Measurements from ENCODE around the gene CAPN15. TPM values are rescaled to one million over a fixed set of nuclear protein-coding genes. Genes with fewer than 3 reads are reported as not detected.
A peak's percentile ranks its signal among the peaks of the same experiment; 100 is the strongest.

Gene CAPN15
- total RNA-seq, 1 donor from 2014 or later: 39.0 TPM

DNA sequence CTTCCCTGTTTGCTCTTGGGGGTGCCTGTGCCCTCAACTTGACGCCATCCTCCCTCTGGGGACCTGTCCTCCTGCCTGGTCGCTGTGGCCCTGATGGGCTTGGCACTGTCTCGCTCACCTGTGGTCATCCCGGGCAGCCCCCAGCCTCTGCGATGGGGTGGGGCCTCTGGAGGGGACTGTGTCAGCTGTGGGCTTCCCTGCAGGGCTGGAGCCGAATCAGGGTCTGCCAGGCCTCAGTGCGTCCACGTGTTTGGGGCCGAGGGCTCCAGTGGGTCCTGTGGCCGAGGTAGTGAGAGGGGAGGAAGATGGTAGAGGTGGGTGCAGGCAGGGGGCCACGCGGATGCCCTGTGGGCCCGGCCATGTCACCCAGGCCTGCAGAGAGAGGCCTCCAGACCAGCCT, 50.3 kb downstream of the CAPN15 start:
- no peak for DNase-seq (ENCODE audit: low read depth, low spot score)

- no peak for DNase-seq (ENCODE audit: low read depth, low spot score)
Measured at GRCh38 chr16:578232-578869, 50.8 kb downstream of the CAPN15 start.

GRCh38 chr16:578870-579405, 51.4 kb downstream of the CAPN15 start:
- peak; percentile 37 for DNase-seq (ENCODE audit: low read depth, low spot score)

GRCh38 chr16:580141-580945, 52.8 kb downstream of the CAPN15 start:
- no peak for DNase-seq (ENCODE audit: low read depth, low spot score)

DNA sequence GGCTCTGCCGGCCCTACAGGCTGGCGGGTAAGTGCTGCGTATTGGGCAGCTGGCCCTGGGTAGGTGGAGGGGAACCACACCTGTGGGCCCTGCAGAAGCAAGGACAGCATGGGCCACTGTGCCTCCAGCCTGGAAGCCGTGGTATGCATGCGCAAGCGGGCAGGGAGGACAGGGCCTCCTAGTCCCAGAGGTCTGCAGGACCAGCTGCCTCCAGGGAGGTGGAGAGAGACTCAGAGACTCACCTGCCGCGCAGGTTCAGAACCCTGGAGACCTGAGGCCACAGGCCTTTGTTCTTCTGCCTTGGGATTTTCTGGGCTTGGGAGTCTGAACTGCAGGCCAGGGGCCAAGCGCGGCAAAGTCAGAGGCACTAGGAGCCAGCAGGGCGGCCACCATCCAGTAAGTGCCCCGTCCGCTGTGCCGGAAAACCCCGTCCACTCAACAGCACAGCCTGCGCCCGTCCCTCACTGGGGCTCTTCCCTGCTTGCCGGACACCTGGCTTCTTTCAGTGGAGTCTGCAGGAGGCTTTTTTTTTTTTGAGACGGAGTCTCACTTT, 53.5 kb downstream of the CAPN15 start:
- no peak for DNase-seq (ENCODE audit: low read depth, low spot score)

DNA sequence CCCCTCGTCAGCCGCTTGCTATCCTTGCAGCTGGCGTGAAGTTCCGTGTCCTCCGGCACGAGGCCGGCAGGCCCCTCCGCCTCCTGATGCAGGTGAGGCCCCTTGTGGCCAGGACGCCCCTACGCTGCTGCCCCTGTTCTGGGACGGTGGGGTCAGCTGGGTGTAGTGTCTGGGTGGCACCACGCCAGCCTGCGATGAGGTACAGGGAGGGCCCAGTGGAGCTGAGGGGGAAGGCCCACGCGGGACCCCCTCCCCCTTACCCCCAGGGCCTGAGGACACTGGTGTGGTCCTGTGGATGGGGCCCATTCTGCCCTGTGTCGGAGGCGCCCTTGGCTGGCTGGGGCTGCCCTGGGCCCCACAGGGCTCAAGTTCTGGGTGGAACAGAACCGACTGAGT, 54.7 kb downstream of the CAPN15 start:
- no peak for DNase-seq (ENCODE audit: low read depth, low spot score)

DNA sequence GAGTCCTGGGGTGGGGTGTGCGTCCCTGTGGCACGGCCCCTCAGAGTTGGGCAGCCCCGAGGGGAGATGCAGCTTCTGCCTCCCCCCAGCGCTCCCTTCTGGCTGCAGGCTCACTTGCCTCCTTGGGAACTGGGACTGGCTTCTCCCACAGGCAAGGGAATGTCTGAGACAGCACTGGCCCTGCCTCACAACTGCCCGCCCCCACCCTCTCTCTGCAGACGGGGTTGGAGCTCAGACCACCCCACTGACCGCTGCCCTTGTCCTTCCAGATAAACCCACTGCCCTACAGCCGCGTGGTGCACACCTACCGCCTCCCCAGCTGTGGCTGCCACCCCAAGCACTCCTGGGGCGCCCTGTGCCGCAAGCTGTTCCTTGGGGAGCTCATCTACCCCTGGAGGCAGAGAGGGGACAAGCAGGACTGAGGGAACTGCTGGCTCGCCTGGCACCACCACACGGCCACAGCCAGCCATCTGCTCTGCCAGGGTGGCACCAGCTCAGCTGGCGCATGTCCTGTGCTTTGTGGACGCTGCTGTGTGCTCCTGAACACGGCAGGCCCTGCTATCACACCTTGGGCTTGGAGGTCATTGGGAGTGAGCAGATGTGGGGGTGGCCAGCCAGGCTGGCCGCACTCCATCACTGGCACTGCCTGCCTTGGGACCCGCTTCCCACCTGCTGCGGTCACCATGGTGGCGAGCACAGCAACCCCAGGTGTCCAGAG, 55.3 kb downstream of the CAPN15 start:
- DNase-seq (ENCODE audit: low read depth, low spot score): no peak

DNA sequence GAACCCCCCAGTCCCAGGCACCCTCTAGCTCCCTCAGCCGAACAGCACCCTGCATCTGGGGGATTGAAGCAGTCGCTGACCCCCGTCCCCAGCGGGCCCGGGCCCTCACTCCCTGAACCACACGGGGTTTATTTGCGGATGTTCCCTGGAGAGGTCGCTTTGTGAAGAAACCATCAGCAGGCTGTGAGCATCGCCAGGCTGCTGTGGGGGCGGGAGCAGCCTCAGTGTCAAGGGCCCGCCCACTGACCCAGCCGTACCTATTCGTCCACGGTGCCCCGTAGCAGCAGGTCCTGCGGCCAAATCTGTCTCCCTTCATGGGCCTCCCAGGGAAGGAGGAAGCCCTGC, 55.9 kb downstream of the CAPN15 start:
- DNase-seq (ENCODE audit: low read depth, low spot score): no peak

- DNase-seq (ENCODE audit: low read depth, low spot score): no peak
Measured at GRCh38 chr16:583815-584591, 56.5 kb downstream of the CAPN15 start.

DNA sequence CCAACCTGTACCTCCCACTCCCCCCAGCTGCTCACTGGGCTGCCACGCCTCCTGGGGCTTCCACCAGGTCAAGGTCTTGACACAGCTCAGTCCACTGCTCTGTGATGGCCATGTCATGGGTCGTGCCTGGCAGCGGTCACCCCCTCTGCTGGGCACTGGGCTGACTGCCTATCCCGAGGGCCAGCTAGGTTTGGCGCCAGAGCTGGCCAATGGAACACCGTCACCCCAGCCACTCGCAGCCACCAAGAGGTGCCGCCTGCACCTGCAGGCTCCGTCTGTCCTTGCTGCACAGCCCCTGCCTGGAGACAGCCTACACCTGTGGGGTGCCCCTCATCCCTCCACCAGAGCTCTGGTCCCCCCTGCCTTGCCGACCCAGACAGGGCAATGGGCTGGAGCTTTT, 57.8 kb downstream of the CAPN15 start:
- DNase-seq (ENCODE audit: low read depth, low spot score): no peak

DNA sequence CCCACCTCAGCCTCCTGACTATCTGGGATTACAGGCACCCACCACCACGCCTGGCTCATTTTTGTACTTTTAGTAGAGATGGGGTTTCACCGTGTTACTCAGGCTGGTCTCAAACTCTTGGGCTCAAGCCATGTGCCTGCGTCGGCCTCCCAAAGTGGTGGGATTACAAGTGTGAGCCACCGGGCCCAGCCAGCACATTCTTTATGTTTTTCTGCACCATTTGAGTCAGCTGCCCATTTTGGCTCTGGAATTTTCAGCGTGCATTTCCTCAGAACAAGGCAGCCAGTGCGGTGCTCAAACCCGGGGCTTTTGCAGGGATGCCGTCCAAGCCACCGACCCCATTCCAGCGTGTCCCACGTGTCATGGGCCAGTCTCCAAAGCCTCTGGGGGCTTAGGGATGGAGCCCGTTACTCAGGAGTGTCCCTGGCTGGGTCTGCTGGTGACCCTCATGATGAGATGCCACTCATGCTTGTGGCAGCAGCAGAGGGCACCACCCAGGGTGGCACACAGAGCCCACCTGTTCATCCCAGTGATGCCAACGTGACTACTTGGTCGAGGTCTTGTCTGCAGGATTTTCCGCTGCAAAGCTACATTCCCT, 58.6 kb downstream of the CAPN15 start:
- no peak for DNase-seq (ENCODE audit: low read depth, low spot score)

GRCh38 chr16:586645-587590, 59.4 kb downstream of the CAPN15 start:
- DNase-seq (ENCODE audit: low read depth, low spot score): no peak

DNA sequence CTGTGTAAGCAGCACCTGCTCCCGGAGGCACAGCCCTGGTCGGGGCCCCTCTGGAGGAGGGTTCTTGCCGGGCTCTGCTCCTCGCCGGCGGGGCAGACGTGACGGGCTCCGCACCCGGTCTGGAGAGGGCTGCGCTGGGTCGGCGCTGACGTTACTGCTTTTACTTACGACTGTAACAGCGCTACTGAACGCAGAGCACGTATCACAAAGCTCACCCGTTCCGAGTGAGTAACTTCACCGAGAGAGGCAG, 61.1 kb downstream of the CAPN15 start:
- peak; percentile 45 for DNase-seq (ENCODE audit: low read depth, low spot score)

- peak; percentile 86 for DNase-seq (ENCODE audit: low read depth, low spot score)
Measured at GRCh38 chr16:588889-589657, 61.6 kb downstream of the CAPN15 start.

GRCh38 chr16:589658-590187, 62.2 kb downstream of the CAPN15 start, which contains the start of gene RAB40C:
RAB40C (plus strand) TSS chr16:590066; CDS start chr16:590292, 226 bp downstream.
- peak; percentile 94 for DNase-seq (ENCODE audit: low read depth, low spot score)

- DNase-seq (ENCODE audit: low read depth, low spot score): no peak
Measured at GRCh38 chr16:590188-590814, 62.8 kb downstream of the CAPN15 start.

- no peak for DNase-seq (ENCODE audit: low read depth, low spot score)
Measured at GRCh38 chr16:590815-591200, 63.3 kb downstream of the CAPN15 start.

GRCh38 chr16:591231-591630, 63.7 kb downstream of the CAPN15 start:
- no peak for DNase-seq (ENCODE audit: low read depth, low spot score)

All from pulmonary artery endothelial cell (primary cell).